HG03354 (cell line): ENCODE results near the gene GGCT.
"Not testable (repeated sequence)": the region's sequence is repeated elsewhere in the genome, so short reads cannot be mapped to it uniquely, and the experiment has no call there.

ENCODE experiments used
- ATAC-seq: cut with Tn5 transposase; IDR thresholded peaks from one replicate; pipeline ENCODE4 v1.9.1; 2021; ENCODE audit warnings: mild to moderate bottlenecking; ENCODE audit not compliant: unreplicated experiment, poor library complexity, severe bottlenecking

Gene GGCT

DNA sequence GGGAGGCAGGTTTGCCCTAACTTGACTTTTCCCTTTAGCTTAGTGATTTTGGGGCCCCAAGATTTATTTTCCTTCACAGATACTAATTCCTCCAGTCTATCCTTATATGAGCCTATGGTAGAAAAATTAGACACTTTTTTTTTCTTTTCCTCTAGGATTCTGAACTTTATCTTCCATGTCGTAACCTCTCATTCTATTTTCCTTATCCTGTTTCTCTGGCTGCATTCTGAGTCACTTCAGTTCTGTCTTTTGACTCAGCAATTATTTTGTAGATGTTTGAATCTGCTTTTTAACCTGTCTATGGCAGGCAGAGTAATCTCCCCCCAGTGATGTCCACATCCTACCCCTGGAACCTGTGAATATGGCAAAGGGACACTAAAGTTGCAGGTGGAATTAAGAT, 19.0 kb downstream of the GGCT start:
- no peak for ATAC-seq

DNA sequence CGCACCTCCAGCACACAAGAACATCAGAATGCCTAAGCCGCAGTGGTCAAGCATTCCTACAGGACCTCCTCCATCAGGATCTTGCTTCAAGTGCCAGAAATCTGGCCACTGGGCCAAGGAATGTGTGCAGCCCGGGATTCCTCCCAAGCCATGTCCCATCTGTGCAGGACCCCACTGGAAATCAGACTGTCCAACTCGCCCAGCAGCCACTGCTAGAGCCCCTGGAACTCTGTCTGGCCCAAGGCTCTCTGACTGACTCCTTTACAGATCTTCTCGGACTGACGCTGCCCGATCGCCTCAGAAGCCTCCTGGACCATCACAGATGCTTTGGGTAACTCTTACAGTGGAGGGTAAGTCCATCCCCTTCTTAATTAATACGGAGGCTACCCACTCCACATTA, 23.2 kb downstream of the GGCT start:
- ATAC-seq = not testable (repeated sequence)

DNA sequence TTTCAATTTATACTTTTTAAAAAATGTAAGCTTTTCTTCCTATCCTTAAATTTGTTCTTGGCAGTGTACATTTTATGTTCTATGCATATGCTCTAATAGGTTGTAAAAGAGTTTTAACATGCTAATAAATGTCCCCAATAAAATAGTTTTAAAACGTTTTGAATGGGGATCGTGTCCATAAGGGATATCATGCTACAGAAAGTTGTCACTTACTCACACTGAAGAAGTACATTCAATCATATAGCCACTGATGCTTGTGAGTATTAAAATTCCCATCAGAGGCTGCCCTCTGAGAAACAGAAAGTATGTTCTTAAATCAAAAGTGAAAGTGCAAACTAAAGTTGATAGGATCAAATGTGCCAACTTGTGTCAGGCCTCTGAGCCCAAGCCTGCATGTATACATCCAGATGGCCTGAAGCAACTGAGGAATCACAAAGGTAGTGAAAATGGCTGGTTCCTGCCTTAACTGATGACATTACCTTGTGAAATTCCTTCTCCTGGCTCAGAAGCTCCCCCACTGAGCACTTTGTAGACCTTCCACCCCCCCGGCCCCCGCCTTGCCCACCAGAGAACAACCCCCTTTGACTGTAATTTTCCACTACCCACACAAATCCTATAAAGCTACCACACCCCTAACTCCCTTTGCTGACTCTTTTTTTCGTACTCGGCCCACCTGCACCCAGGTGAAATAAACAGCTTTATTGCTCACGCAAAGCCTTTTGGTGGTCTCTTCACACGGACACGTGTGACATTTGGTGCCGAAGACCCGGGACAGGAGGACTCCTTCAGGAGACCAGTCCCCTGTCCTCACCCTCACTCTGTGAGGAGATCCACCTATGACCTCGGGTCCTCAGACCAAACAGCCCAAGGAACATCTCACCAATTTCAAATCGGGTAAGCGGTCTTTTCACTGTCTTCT, 25.2 kb downstream of the GGCT start:
- ATAC-seq = peak; percentile 36

DNA sequence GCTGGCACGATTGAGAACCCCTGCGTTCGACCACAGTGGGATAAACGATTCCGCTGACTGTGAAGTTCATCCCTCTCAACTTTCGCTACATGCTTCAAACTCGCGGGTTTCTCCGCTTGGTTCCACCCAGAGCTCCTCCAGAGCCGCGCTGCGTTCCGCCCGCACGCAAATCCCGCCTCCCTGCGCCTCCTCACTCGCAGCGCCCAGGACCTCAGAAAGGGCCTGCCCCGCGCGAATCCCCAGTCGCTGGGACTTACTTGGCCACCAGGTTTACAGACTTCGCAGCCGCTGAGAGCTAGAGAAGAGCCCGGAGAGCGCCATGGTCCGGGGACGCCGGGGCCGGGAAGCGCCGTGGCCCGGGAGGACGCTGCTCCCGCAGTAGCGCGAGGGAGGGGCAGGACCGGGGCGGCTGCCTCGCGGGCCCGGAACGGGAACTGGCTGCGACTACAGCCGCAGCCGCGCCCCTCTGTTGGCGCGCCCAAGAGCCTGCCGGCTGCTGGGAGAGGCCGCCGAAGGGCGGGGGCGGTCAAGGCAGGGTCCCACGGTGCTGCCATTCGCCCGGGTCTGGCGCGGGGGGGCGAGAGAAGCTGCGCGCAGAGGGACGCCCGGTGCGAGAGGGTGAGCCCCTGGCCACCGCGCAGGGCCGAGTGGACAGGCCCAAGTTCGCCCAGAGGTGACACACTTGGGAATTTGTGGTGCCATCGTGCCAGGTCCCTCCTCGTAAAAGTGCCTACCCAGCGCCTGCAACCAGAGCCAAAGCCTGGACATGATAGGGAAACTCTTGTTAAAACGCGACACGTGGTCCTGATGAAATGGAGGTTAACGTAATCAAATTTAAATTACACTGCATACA, 26.1 kb downstream of the GGCT start, which contains the start of gene NOD1:
NOD1 (minus strand) TSS at position 436 of the 853 bp plus-strand sequence. CDS start 21,863 bp downstream, outside the sequence.
- peak; percentile 92 for ATAC-seq

DNA sequence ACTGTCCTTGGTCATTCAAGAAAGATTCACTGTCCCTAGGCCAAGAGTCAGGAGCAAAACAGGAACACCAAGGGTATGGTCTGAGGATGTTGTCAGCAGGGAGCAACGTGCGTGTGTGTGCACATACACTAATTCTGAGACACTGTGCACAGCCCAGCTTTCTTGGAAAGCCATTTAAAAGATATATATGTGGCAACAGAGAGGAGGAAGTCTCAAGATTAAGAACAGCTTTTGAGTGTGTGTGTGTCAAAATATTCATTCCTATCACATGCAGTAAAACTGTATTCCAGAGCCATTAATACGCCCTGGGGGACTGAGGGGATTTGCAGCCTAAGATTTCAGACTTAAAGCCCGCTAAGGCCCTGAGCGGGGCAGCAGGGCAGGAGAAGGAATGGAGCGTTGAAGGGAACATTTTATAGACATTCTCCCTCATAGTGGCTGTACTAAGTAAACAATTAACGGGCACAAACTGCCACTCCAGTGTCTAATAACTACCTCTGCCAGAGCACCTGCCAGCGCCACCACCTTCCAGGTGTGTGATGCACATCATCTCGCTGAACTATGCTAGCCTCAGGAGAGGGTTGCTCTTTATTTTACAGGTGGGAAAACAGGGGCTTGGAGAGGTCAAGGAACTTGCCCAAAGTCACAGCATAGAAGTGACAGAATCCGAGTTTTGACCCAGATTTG, 28.0 kb downstream of the GGCT start:
- no peak for ATAC-seq

DNA sequence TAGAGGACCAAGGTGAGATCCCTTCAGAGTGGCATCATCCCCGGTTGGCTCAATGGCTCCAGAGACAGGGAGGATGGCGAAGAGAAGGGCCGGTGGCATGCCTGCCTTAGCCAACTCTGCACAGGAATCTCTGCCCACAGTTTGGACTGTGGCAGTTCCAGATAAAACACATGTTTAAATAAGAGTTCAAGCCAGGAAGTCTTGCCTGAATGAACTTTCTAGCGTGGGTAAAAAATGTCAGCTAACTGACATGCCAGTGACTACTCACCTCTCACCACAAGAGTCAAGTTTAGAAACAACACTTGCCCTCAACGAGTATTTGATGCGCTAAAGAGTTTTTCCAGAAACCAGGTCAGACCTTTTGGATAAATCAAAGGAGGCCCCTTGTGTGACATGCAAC, 29.0 kb downstream of the GGCT start:
- no peak for ATAC-seq

DNA sequence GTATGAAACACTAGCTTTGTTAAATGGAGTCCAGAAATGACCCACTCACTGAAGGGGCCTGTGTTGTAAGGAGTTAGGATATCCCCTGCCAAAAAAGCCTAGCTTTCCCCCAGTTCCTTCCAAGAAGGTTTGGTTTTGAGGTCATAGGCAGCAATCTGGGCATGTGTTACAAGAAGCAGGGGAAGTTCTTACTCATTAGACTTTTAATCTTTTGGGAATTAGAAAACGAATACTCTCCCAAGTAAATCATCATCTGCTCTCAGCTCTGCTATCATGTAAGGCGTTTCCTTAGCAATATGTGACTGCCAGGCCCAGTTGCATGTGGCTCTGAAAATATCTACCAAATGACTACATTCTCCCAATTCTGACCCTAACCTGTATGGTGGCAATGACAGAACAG, 29.7 kb downstream of the GGCT start:
- no peak for ATAC-seq

DNA sequence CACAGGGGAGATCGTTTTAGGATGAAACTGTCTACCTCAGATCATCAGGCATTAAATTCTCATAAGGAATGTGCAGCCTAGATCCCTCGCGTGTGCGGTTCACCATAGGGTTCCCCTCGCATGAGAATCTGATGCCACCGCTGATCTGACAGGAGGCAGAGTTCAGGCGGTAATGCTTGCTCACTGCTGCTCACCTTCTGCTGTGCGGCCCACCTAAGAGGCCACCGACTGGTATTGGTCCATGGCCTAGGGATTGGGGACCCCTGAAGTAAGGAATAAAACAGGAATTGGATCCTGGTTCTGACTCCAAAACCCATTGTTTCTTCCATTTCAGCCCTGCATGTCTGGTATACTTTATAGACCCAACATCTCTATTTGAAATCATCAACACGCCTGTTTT, 30.1 kb downstream of the GGCT start:
- ATAC-seq = no peak

DNA sequence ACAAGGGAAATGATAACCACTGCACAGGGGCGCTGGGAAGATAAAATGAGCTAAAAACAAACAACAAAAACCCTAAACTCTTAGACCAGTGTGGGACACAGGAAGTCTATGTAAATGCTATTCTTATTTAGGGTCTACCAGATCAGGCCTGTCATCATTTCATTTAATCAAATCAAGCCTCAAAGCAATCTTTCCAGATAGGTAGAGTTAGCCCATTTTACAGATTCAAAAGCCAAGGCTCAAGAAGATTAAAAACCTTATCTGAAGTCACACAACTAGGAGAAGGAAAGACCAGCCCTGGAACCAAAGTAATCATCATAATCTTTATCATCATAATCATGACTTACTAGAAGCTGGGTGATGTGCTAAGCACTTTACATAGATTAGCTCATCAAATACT, 30.7 kb downstream of the GGCT start:
- ATAC-seq = no peak

DNA sequence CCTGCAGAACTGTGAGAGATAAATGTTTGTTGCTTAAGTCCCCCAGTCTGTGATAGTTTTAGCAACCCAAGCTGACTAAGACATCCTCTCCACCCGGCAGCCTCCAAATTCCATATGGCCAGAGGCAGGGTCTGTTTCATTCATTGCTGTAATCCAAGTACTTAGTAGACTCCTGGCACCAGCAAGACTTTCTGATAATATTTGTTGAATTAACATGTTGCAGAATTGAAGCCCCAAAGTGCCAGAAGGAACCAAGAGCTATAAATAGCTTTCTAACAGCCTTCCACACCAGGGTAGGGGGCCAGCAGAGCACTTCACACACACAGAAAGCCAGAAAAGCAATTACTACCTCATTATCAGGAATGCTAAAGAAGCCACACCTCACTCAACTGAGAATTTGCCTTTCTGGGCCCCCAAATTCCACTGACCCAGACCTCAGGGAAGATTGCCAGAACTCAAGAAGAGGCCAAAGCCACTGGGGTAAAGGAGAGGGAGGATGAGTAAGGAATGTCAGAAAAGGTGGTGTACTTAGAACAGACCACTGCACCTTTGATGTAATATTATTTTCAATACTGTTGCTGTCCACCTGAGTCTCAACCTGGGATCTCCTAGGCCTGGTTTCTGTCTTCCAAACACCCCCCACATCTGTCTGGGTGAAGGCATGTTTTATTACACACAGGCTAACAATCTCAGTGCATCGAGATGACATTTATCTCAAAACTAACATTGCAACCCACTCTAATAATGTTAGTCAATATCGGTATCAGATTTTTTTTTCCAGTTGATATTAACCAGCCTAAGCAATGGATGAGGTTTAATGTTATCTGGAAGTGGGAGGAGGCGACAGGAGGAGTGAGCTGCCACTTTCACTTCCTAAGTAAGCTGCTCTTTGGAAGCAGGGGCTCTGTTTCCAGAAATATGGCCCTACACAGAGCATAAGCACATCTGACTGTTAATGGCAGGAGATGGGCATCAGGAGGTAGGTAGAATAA, 31.5 kb downstream of the GGCT start:
- ATAC-seq = no peak

DNA sequence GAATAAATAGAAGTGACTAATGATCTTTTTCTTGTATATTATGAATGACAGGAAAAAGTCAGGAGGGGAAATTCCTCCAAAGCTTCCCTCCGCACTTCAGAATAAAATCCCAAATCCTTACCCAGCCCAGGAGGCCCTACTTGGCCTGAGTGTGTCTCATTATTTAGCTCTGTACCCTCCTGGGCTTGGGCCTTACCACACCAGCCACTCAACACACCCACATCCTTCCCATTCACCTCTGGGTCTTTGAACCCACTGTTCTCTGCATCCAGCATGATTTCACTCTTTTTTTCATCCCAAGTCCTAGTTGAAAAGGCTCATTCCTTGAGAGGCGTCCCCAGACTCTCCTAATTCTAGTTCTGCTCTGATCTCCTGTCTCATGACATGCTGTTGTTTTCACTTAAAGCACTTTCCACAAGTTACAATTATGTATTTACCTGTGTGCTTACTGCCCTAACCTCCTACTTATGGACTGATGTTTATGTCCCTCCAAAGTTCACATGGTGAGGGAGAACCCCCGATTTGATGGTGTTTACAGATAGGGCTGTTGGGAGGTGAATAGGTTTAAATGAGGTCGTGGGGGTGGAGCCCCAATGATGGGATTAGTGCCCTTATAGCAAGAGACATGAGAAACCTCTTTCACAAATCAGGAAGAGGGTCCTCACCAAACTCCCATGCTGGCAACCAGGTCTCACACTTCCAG, 32.4 kb downstream of the GGCT start:
- ATAC-seq = no peak

DNA sequence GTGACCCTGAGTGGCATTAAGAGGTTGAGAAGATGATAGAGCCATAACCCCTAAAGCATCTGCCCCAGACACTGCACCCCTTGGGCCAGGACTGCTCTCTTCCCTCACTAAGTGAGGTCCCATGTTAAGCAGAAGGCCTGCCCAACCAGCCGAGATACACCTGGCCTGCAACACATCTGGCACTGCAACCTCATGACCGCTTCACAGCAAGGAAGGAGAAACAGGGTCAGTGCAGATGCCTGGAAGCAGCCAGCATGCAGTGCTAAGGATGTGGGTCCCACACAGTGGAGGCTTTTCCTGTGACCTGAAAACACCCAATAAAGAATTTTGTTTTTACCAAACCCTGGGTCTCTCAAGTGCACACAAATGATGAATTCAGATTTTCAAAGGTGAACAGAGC, 33.4 kb downstream of the GGCT start:
- ATAC-seq = no peak

DNA sequence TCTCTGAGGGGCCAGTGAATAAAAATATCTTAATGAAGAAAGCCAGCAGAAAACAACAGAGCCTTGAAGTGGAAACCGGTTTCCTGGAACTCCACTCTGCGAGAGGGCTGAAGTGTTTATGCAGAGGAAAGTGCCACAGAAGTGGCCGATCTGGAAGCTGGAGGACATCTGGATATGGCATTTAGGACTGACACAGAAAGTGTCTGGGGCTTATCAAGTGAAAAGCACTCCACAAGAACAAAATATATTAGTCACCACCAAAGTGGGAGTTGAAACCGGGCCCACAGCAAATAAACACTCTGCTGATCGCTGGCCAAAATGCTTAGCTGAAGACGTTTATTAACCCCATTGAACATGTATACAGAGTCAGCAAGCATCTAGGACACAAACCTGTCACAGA, 33.9 kb downstream of the GGCT start:
- no peak for ATAC-seq

DNA sequence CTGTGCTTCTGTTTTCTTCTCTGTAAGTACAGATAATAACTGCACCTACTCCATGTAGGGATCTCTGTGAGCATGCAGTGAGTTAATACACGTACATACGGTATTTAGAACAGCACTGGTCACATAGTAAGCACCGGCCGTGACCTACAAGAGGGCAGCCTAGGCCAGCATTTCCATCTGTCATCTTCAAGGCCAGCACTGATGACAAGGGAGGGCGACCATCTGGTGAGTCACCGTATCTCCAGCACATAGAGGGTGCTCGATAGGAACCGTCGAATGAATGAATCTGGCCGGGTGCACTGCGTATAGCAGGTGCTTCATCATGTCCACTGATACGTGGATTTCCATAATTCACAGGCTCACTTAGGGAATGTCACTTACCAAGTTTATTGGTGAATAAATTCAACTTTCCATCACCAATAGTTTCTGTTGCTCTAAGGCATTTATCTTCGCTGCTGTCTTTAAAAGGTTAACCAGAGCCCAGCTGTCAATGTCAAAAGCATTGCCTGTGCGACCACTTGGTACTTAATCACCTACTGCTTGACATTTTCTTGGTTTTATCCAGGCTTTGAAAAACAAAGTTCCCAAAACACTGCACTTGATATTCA, 34.4 kb downstream of the GGCT start:
- no peak for ATAC-seq

DNA sequence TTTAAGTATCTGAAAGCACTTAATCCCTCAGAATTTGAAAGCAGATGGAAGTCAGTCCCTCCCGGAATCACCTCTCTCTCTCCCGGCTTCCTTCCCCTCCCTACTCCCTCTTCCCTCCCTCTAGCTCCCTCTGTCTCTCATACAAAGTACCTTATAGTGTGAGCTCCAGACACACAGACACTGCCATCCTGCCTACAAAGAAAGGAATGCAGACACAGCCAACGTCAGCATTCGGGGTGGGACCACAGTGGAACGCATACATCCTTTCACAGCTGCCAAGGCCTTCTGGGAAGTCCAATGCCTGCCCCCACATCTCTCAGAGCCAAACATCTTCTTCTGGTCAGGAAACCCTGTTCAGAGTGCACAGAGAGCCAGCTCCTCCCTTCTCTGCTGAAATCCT, 35.3 kb downstream of the GGCT start:
- ATAC-seq = no peak

DNA sequence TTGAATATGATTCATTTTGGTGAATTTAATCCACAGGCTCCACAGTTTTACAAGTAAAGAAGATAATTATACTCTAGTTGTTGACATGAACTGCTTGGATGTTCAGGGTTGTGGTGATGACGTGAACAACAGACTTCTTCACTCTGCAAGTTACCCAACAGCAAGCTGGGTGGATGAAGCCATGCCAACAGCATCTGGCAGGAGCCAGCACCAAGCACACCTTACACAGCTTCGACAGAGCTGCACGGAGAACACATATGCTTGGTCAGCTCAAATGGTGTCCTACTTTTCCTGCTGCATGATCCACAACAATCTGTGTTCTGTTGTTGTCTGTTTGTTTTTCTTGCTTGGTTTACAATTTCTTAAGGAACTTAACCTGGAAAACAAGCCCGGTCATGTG, 35.8 kb downstream of the GGCT start:
- no peak for ATAC-seq

DNA sequence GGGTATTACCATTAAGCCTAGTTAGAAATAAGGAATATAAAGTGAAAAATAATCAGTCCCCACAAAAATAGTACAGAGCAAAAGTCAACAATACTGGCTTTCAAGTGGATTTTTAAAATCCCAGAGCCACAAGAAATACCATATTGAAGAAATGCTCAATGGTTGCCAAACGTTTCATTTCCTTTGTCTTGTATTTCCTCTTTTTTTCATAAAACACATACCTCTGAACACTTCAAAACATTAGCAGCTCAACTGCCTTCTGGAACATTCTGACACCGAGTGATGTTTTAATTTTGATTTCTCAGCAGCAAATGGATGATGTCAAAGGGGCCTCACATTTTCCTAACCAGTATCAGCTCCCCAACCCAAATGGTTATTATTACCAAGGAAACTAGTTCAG, 36.6 kb downstream of the GGCT start:
- no peak for ATAC-seq

DNA sequence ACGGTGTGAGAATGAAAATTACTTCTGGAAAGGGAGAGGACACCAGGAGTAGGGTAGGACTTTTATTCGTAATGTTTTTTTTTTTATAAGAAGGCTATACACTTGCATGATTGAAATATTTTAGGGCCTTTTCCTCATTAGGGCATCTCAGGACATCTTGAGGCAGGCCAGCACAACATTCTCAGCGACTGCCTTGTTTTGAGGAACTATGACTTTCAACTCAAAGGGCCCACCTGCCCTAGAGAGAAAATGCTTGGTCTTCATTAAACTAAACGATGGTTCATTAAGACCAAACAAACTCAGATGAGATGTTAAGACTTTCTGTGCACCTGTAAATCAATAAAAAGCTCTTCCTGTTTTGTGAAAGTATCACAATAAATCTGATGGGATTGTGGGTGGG, 37.4 kb downstream of the GGCT start:
- ATAC-seq = no peak
